Astrocyte of the cerebellum (primary cell): ENCODE data around the gene RBMX.
A peak's percentile ranks its signal among the peaks of the same experiment; 100 is the strongest.
"Not testable (repeated sequence)": the region's sequence is repeated elsewhere in the genome, so short reads cannot be mapped to it uniquely, and the experiment has no call there.

ENCODE experiments used
- DNase-seq: peaks from one replicate; pipeline ENCODE4 v3.0.0-alpha.2; 2011; ENCODE audit warnings: low read depth
- H3K4me3 ChIP-seq: 2 replicates; pipeline ENCODE4 v1.5.1; 2011; ENCODE audit warnings: mild to moderate bottlenecking, low read depth, low read length, moderate library complexity
- CTCF ChIP-seq: IDR thresholded peaks from 2 replicates; pipeline ENCODE4 v1.5.1; 2012; ENCODE audit warnings: low read length, low read depth, moderate library complexity, mild to moderate bottlenecking; ENCODE audit errors: missing control alignments
- in situ Hi-C: cut with HindIII; loops from 2 replicates; pipeline ENCODE4 v1.10.0; 2017; ENCODE audit warnings: low sequenced_read_pairs

RBMX gene

GRCh38 chrX:136880452-136881013, at the start of gene RBMX:
RBMX (minus strand) TSS chrX:136880725; CDS start chrX:136879427, 1,298 bp downstream.
- no peak for TF ChIP-seq CTCF
- H3K4me3 ChIP-seq: peak within 1 kb of the TSS; percentile 80
- DNase-seq: peak; percentile 92

GRCh38 chrX:136921438-136921837, 40.9 kb upstream of the RBMX start:
- H3K4me3 ChIP-seq, DNase-seq, in situ Hi-C loops: not testable (repeated sequence)

More at GRCh38 chrX:136880452-136881013, at the start of gene RBMX:
- in situ Hi-C loops: no loop called here

- no peak overlapping the region for H3K4me3 ChIP-seq
- in situ Hi-C loops: no loop called here
- no peak for TF ChIP-seq CTCF
- DNase-seq: no peak
Observed at GRCh38 chrX:136920001-136920400, 39.5 kb upstream of the RBMX start.

- TF ChIP-seq CTCF: no peak
- in situ Hi-C loops: no loop called here
- no peak for DNase-seq
- H3K4me3 ChIP-seq: no peak overlapping the region
Observed at GRCh38 chrX:136916827-136917226, 36.3 kb upstream of the RBMX start.

GRCh38 chrX:136911661-136912060, 31.1 kb upstream of the RBMX start:
- H3K4me3 ChIP-seq, in situ Hi-C loops, DNase-seq: not testable (repeated sequence)

GRCh38 chrX:136911253-136911652, 30.7 kb upstream of the RBMX start:
- H3K4me3 ChIP-seq: no peak overlapping the region
- in situ Hi-C loops: no loop called here
- DNase-seq: no peak
- TF ChIP-seq CTCF: no peak

GRCh38 chrX:136910565-136911035, 30.1 kb upstream of the RBMX start:
- no peak for TF ChIP-seq CTCF
- no peak for DNase-seq
- H3K4me3 ChIP-seq: peak overlapping the region; percentile 58
- in situ Hi-C loops: no loop called here
